Measurements from ENCODE around the gene NOSTRIN.

NOSTRIN gene

DNA sequence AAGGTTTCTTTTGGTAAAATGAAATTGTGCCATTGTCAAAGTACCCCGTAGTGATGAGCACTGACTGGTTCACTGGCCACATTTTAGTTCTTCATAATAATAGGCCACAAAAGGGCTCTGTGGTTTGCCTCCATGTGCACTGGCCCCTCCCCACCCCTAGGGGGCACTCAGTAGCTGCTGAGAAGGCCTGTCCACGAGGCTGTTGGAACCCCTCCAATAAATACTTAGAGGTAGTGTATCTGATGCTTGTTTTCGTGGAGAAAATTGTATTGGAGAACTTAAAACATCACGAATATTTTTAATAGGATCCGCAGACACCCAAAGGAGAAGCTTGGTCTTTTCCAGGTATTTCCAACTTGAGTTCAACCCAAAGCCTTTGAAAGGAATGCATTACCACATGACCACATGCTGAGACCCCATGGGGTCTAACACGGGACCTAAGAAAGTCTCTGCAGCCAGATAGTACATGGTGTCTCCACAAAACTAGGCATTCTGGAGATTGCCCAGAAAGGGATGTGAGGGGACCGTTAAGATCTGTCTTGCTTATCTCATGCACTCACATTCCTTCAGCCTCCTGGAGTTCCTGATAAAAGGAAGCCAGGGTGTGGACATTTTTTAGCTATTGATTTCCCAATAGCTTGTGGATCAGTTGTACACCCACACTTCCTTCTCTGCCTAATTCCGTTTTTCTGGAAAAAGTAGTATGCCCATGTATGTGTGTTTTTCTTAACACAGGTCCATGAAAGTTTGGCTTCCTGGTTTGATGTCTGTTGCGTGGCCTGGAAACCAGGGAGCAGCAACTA lies 28.5 kb upstream of the NOSTRIN start:
- Histone ChIP-seq H4K8ac (ENCODE audit: low read depth, low read length) (no peak overlapping the region), H3K56ac (ENCODE audit: low read length) (peak overlapping the region; percentile 39), H3K18ac (ENCODE audit: low read length) (no peak overlapping the region), H3K9ac (ENCODE audit: low read length) (no peak overlapping the region), H3K4me3 (ENCODE audit: low read length) (no peak overlapping the region), H3K4me2 (ENCODE audit: low read length) (no peak overlapping the region), H3K27ac (ENCODE audit: low read depth, low read length) (no peak overlapping the region), H3K4me1 (ENCODE audit: control insufficient read depth, low read depth, low read length) (peaks cover 1% of the 10 kb centered on the region), H2AK5ac (ENCODE audit: low read length) (no peak overlapping the region), H3K27me3 (ENCODE audit: insufficient read depth, low read length, poor library complexity) (no peaks in the 10 kb centered on the region), H2BK120ac (ENCODE audit: low read depth, low read length) (no peak overlapping the region), H3K4ac (ENCODE audit: low read depth, low read length) (no peak overlapping the region), H4K5ac (ENCODE audit: low read length) (no peak overlapping the region), H3K23ac (ENCODE audit: low read length) (no peak overlapping the region), H3K79me2 (ENCODE audit: control insufficient read depth, insufficient read depth, low read length) (no peaks in the 10 kb centered on the region), H3K36me3 (ENCODE audit: control insufficient read depth, insufficient read depth, low read length) (no peaks in the 10 kb centered on the region), H2BK15ac (replicated peaks; ENCODE audit: low read depth) (no peak overlapping the region), H2BK5ac (ENCODE audit: low read length) (no peak overlapping the region), H3K79me1 (ENCODE audit: low read length) (no peaks in the 10 kb centered on the region)
- peak; percentile 95 for DNase-seq
- no CpG with 5 or more reads among the region's 9 CpGs for WGBS (ENCODE audit: extremely low coverage, insufficient coverage, low lambda C conversion rate)

DNA sequence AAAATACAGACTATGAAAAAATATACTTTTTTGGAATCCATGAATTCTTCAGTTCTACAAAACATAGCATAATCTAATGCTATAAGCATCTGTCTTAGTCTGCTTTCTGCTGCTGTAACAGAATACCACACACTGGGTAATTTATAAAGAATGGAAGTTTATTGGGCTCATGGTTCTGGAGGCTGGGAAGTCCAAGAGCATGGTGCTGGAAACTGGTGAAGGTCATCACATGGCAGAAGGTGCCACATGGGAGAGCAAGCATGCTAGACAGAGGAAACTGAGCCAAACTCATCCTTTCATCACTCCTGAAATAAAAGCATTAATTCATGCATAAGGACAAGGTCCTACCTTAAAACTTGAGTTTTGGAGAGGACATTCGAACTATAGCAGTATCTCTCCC lies 26.6 kb upstream of the NOSTRIN start:
- no peak overlapping the region for H3K4me2 ChIP-seq (ENCODE audit: low read length)
- H2AK5ac ChIP-seq (ENCODE audit: low read length): no peak overlapping the region
- no peaks in the 10 kb centered on the region for H3K79me1 ChIP-seq (ENCODE audit: low read length)
- no peak overlapping the region for H3K4ac ChIP-seq (ENCODE audit: low read depth, low read length)
- no peaks in the 10 kb centered on the region for H3K36me3 ChIP-seq (ENCODE audit: control insufficient read depth, insufficient read depth, low read length)
- H3K56ac ChIP-seq (ENCODE audit: low read length): no peak overlapping the region
- no peak overlapping the region for H4K5ac ChIP-seq (ENCODE audit: low read length)
- H3K79me2 ChIP-seq (ENCODE audit: control insufficient read depth, insufficient read depth, low read length): no peaks in the 10 kb centered on the region
- no peak overlapping the region for H3K27ac ChIP-seq (ENCODE audit: low read depth, low read length)
- H2BK15ac ChIP-seq (replicated peaks; ENCODE audit: low read depth): no peak overlapping the region
- H2BK120ac ChIP-seq (ENCODE audit: low read depth, low read length): no peak overlapping the region
- no peak overlapping the region for H2BK5ac ChIP-seq (ENCODE audit: low read length)
- H3K23ac ChIP-seq (ENCODE audit: low read length): no peak overlapping the region
- H4K8ac ChIP-seq (ENCODE audit: low read depth, low read length): no peak overlapping the region
- H3K18ac ChIP-seq (ENCODE audit: low read length): no peak overlapping the region
- DNase-seq: no peak
- H3K27me3 ChIP-seq (ENCODE audit: insufficient read depth, low read length, poor library complexity): no peaks in the 10 kb centered on the region
- WGBS (ENCODE audit: extremely low coverage, insufficient coverage, low lambda C conversion rate): no CpG with 5 or more reads among the region's 1 CpG
- no peak overlapping the region for H3K9ac ChIP-seq (ENCODE audit: low read length)
- peaks cover 1% of the 10 kb centered on the region for H3K4me1 ChIP-seq (ENCODE audit: control insufficient read depth, low read depth, low read length)
- no peak overlapping the region for H3K4me3 ChIP-seq (ENCODE audit: low read length)

- Histone ChIP-seq H3K4me1 (ENCODE audit: control insufficient read depth, low read depth, low read length) (no peaks in the 10 kb centered on the region), H3K79me1 (ENCODE audit: low read length) (no peaks in the 10 kb centered on the region), H3K79me2 (ENCODE audit: control insufficient read depth, insufficient read depth, low read length) (no peaks in the 10 kb centered on the region), H3K23ac (ENCODE audit: low read length) (no peak overlapping the region), H3K36me3 (ENCODE audit: control insufficient read depth, insufficient read depth, low read length) (no peaks in the 10 kb centered on the region), H3K18ac (ENCODE audit: low read length) (no peak overlapping the region), H2BK120ac (ENCODE audit: low read depth, low read length) (no peak overlapping the region), H4K8ac (ENCODE audit: low read depth, low read length) (no peak overlapping the region), H3K4me3 (ENCODE audit: low read length) (no peak overlapping the region), H3K9ac (ENCODE audit: low read length) (no peak overlapping the region), H3K27ac (ENCODE audit: low read depth, low read length) (no peak overlapping the region), H4K5ac (ENCODE audit: low read length) (no peak overlapping the region), H3K27me3 (ENCODE audit: insufficient read depth, low read length, poor library complexity) (no peaks in the 10 kb centered on the region), H2AK5ac (ENCODE audit: low read length) (no peak overlapping the region), H2BK5ac (ENCODE audit: low read length) (no peak overlapping the region), H3K4me2 (ENCODE audit: low read length) (no peak overlapping the region), H3K4ac (ENCODE audit: low read depth, low read length) (no peak overlapping the region), H2BK15ac (replicated peaks; ENCODE audit: low read depth) (no peak overlapping the region), H3K56ac (ENCODE audit: low read length) (no peak overlapping the region)
- no CpG with 5 or more reads among the region's 1 CpG for WGBS (ENCODE audit: extremely low coverage, insufficient coverage, low lambda C conversion rate)
- no peak for DNase-seq
Measured at GRCh38 chr2:168780669-168781071, 21.8 kb upstream of the NOSTRIN start.

- H3K79me1 ChIP-seq (ENCODE audit: low read length): no peaks in the 10 kb centered on the region
- no peak for DNase-seq
- H3K18ac ChIP-seq (ENCODE audit: low read length): no peak overlapping the region
- no peak overlapping the region for H3K4me2 ChIP-seq (ENCODE audit: low read length)
- no peak overlapping the region for H2BK15ac ChIP-seq (replicated peaks; ENCODE audit: low read depth)
- WGBS (ENCODE audit: extremely low coverage, insufficient coverage, low lambda C conversion rate): no CpG with 5 or more reads among the region's 2 CpGs
- no peak overlapping the region for H3K23ac ChIP-seq (ENCODE audit: low read length)
- no peak overlapping the region for H2AK5ac ChIP-seq (ENCODE audit: low read length)
- no peaks in the 10 kb centered on the region for H3K79me2 ChIP-seq (ENCODE audit: control insufficient read depth, insufficient read depth, low read length)
- H3K27me3 ChIP-seq (ENCODE audit: insufficient read depth, low read length, poor library complexity): no peaks in the 10 kb centered on the region
- H3K56ac ChIP-seq (ENCODE audit: low read length): no peak overlapping the region
- H4K5ac ChIP-seq (ENCODE audit: low read length): no peak overlapping the region
- H2BK5ac ChIP-seq (ENCODE audit: low read length): no peak overlapping the region
- H2BK120ac ChIP-seq (ENCODE audit: low read depth, low read length): no peak overlapping the region
- no peak overlapping the region for H3K27ac ChIP-seq (ENCODE audit: low read depth, low read length)
- no peak overlapping the region for H4K8ac ChIP-seq (ENCODE audit: low read depth, low read length)
- no peak overlapping the region for H3K4ac ChIP-seq (ENCODE audit: low read depth, low read length)
- no peak overlapping the region for H3K4me3 ChIP-seq (ENCODE audit: low read length)
- no peaks in the 10 kb centered on the region for H3K36me3 ChIP-seq (ENCODE audit: control insufficient read depth, insufficient read depth, low read length)
- no peak overlapping the region for H3K9ac ChIP-seq (ENCODE audit: low read length)
- H3K4me1 ChIP-seq (ENCODE audit: control insufficient read depth, low read depth, low read length): no peaks in the 10 kb centered on the region
Measured at GRCh38 chr2:168781191-168781817, 21.1 kb upstream of the NOSTRIN start.

DNA sequence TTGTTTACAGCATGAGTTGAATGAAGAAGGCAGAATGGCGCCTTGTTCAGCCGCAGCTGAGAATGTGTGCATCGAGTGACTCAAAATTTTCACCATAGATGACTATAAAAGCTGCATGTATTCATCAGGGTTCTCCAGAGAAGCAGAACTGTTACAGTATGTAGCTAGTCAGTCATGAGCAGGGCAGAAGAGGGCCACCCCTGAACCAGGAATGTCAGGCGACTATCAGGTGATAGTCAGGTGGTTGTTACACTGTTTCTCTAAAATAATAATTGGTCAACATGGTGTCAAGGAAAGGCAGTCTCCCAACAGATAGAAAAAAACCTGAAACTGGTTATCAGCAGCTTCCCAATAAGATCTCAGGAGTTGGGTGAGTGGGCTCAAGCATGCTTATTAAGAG lies 20.2 kb upstream of the NOSTRIN start:
- H4K5ac ChIP-seq (ENCODE audit: low read length): no peak overlapping the region
- no peak overlapping the region for H3K56ac ChIP-seq (ENCODE audit: low read length)
- H3K4me3 ChIP-seq (ENCODE audit: low read length): no peak overlapping the region
- no peak overlapping the region for H3K27ac ChIP-seq (ENCODE audit: low read depth, low read length)
- no peak for DNase-seq
- H2BK5ac ChIP-seq (ENCODE audit: low read length): no peak overlapping the region
- WGBS (ENCODE audit: extremely low coverage, insufficient coverage, low lambda C conversion rate): no CpG with 5 or more reads among the region's 4 CpGs
- no peak overlapping the region for H3K23ac ChIP-seq (ENCODE audit: low read length)
- H3K27me3 ChIP-seq (ENCODE audit: insufficient read depth, low read length, poor library complexity): no peaks in the 10 kb centered on the region
- no peak overlapping the region for H3K9ac ChIP-seq (ENCODE audit: low read length)
- no peak overlapping the region for H3K18ac ChIP-seq (ENCODE audit: low read length)
- H3K4me2 ChIP-seq (ENCODE audit: low read length): no peak overlapping the region
- H4K8ac ChIP-seq (ENCODE audit: low read depth, low read length): no peak overlapping the region
- H2BK15ac ChIP-seq (replicated peaks; ENCODE audit: low read depth): no peak overlapping the region
- no peaks in the 10 kb centered on the region for H3K36me3 ChIP-seq (ENCODE audit: control insufficient read depth, insufficient read depth, low read length)
- H2BK120ac ChIP-seq (ENCODE audit: low read depth, low read length): no peak overlapping the region
- no peaks in the 10 kb centered on the region for H3K79me2 ChIP-seq (ENCODE audit: control insufficient read depth, insufficient read depth, low read length)
- no peaks in the 10 kb centered on the region for H3K79me1 ChIP-seq (ENCODE audit: low read length)
- no peak overlapping the region for H2AK5ac ChIP-seq (ENCODE audit: low read length)
- no peaks in the 10 kb centered on the region for H3K4me1 ChIP-seq (ENCODE audit: control insufficient read depth, low read depth, low read length)
- no peak overlapping the region for H3K4ac ChIP-seq (ENCODE audit: low read depth, low read length)
